ENCODE data around the gene TRAPPC3.
"Not testable (repeated sequence)": the region's sequence is repeated elsewhere in the genome, so short reads cannot be mapped to it uniquely, and the experiment has no call there.

The TRAPPC3 gene

DNA sequence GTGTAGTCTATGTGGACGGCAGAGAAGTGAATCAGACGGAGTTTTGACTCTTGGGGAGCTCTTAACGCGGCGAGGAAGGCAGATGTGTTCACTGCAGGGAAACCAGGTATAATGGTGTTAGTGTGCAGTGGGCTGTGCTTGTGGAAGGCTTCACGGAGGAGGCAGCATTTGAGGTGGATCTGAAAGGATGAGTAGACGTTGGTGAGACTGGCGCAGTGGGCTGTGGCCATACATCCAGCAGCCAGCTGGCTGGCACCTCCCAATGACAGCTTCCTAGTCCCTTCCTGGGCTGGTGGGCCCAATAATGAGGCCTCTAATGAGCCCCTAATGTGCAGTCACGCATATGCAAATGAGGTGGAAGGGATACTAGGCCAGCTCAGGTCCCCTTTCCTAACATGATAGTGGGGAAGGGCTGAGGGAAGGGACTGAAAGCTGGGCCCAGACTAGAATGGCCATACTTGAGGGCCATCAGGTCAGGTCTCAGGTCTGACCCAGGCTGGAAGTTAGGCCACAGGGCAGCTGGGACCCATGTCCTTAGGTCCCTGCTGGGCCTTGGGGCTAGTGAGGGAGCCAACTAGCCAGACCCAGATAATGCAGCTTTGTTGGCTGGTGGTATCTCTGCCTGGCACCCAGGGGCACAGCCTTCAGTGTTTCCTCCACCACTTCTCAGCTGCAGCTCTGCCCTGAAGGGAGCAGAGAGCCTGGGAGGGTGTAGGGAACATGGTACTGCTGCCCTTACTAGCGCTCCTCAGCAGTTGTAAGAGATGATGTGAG is 10.5 kb upstream of the TRAPPC3 start:
- H3K4me3 ChIP-seq (ENCODE audit: low read depth, low read length): no peak overlapping the region
- TF ChIP-seq, protein P1, sequence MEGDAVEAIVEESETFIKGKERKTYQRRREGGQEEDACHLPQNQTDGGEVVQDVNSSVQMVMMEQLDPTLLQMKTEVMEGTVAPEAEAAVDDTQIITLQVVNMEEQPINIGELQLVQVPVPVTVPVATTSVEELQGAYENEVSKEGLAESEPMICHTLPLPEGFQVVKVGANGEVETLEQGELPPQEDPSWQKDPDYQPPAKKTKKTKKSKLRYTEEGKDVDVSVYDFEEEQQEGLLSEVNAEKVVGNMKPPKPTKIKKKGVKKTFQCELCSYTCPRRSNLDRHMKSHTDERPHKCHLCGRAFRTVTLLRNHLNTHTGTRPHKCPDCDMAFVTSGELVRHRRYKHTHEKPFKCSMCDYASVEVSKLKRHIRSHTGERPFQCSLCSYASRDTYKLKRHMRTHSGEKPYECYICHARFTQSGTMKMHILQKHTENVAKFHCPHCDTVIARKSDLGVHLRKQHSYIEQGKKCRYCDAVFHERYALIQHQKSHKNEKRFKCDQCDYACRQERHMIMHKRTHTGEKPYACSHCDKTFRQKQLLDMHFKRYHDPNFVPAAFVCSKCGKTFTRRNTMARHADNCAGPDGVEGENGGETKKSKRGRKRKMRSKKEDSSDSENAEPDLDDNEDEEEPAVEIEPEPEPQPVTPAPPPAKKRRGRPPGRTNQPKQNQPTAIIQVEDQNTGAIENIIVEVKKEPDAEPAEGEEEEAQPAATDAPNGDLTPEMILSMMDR (conservative IDR thresholded peaks at IDR 0.05; ENCODE audit: low read depth, low read length): no peak
- no peak for DNase-seq (ENCODE audit: low read depth)

DNA sequence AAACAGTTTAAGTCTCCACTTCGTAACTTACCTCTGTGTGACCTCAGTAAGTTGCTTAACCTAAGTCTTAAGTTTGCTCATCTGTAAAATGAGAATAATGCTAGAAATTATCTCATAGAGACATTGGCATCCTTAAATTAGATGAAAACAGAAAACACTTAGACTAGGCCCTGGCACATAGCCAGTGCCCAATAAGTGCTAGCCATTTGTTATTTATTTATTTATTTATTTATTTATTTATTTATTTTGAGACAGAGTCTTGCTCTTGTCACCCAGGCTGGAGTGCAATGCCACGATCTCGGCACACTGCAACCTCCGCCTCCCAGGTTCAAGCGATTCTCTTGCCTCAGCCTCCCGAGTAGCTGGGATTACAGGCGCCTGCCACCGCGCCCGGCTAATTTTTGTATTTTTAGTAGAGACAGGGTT is 9.6 kb upstream of the TRAPPC3 start:
- not testable (repeated sequence) for DNase-seq (ENCODE audit: low read depth); H3K4me3 ChIP-seq (ENCODE audit: low read depth, low read length)

DNA sequence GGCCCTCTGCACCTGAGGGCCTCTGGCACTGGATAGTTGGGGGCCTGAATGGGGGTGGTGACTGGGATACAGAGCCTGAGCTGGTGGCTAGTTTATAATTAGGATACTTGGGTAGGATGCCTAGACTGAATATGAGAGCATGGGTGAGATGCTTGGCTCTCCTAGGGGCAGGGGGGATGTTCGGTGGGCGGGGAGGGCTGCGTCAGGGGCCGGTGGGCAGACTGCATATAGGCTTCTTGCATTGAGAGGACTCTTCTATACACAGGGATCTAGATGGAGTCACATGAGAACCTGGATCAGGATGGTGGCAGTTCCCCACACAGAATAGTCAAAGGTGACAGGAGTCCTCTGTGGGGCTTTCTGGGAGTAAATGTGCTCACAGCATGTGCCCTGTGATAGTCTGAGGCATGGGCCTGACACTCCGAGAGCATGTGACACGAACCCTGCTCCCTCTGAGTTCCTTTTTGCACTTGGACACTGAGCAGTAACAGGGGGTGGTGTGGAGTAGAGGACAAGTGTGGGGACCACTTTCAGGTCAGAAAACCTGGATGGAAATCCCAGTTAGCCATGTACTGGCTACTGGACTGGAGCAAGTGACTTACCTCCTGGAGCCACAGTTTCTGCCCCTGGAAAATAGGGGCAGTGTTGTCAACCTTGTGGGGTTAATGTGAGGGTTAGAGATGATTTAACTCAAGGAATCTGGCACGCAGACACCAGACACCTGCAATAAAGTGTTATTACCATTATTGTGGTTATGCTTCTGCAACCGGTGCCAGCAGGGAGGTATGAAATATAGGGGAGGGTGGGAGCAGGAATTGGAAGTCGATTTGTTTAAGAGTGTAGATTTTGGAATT is 8.9 kb upstream of the TRAPPC3 start:
- peak overlapping the region; percentile 96 for H3K4me3 ChIP-seq (ENCODE audit: low read depth, low read length)
- no peak for DNase-seq (ENCODE audit: low read depth)
- TF ChIP-seq, protein P1 (conservative IDR thresholded peaks at IDR 0.05; ENCODE audit: low read depth, low read length): no peak

DNA sequence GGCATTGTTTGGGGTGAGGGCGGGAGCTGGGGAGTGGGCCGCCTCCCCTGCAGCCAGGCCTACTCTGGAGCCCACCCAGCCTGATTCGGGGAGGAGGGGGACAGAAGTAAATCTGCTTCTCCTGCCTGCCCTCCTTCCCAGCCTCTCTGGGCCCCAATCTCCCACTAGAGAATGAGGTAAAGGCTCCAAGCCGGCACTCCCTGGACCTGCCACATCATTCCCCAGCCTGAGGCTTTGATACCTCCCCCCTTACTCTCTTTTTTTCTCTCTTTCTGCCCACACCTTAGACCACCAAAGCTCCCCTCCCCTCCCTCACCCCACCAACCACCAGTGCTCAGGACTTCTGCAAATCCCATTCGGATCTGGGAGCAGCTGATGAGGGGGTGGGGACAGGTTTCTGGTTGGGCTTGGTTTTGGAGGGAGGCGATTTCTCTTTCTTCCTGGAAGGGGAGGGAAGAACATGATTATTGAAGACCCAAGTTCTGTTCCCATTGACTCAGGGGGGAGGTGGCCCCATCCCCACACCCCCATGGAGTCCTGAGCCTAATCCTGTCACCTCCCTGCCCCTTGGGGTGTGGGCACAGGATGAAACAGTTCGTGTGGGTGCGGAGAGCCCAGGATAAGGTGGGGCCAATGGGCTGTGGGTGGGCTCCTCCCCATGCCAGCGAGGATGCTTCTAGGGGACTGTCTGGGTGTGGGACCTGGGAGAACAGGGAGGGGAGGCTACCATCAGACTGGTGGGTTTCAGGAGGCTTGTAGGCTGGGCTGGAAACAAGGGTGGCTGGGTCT is 8.0 kb upstream of the TRAPPC3 start:
- H3K4me3 ChIP-seq (ENCODE audit: low read depth, low read length): peak overlapping the region; percentile 96
- TF ChIP-seq, protein P1 (conservative IDR thresholded peaks at IDR 0.05; ENCODE audit: low read depth, low read length): no peak
- DNase-seq (ENCODE audit: low read depth): peak; percentile 60

DNA sequence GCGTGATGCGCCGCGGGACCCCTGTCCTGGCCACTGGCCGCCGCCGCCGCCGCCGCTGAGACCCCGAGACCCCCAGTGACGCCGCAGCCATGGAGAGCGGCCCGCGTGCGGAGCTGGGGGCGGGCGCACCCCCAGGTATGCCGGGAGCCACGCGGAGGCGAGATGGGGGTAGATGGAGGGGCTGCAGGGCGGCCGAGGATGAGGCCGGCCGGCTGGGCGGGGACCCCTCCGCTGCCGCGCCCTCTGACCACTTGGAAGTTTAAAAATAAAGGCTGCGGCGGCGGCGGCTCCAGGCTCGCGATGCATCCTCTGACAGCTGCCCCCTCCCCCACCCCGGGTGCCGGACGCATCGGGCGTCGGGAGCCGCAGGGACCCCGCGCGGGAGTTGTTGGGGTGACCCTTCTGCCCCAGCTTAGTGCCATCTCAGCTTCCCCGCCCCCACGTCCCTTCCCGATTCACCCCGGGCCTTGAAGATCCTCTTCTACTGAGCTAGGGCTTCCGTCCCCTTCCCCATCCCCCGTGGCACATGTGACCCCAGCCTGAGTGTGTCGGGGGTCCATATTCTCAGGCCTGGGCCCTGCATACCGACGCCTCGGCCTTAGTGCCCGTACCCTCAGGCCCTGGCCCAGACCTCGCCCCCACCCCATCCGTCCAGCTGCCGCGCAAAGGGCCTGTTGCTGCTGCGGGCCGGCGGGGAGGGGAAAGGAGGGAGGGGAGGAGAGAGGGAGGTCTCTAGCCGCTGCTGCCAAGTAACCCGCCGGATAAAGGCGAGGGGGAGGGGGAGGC is 7.2 kb upstream of the TRAPPC3 start:
- peak overlapping the region; percentile 96 for H3K4me3 ChIP-seq (ENCODE audit: low read depth, low read length)
- TF ChIP-seq, protein P1 (conservative IDR thresholded peaks at IDR 0.05; ENCODE audit: low read depth, low read length): no peak
- peak; percentile 59 for DNase-seq (ENCODE audit: low read depth)

DNA sequence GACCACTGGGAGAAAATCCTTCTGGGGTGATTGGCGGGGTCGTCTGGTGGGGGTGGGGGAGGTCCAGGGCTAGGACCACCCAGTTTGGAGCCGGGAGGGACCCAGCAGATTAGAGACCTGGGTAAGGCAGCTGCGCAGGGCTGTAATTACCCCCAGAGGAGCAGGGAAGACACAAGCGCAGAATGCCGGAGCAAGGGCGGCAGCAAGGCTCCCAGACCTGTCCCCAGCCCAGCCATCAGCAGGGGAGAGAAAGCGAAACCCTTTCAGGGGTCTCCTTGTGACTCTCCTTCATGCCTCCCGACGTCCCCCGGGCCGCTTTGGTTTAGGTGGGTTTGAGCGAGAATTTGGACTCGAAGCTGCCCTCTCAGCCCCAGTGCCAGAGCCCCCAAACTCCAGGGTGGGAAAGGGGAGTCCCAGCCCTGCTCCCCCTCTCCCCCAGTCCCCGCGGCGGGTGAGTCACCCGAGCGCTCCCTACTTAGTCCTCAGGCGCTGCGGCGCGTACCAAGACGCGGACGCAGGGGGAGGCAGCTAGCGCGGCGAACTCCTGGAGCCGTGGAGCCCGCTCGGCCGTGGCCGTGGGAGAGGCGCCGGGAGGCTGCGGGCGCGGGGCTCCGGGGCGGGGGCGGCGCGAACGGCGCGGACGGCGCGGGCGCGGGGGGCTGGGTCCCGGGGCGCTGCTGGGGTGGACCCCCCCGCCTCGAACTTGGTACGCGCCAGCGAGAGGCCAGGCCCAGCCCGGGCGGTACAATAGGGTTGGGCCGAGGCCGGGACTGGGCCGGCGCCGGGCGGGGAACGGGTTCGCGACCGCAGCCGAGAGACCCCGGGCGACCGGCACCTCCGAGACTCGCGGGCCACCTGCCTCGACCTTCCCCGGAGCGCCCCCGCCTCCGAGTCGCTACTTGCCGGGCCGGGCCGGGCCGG is 6.4 kb upstream of the TRAPPC3 start, which contains the start of gene MAP7D1:
Gene MAP7D1 (plus strand): TSS at position 753 of the 921 bp plus-strand sequence. CDS start 258 bp downstream, outside the sequence.
- H3K4me3 ChIP-seq (ENCODE audit: low read depth, low read length): peak within 1 kb of the TSS; percentile 96
- TF ChIP-seq, protein P1 (conservative IDR thresholded peaks at IDR 0.05; ENCODE audit: low read depth, low read length): no peak
- peak; percentile 88 for DNase-seq (ENCODE audit: low read depth)
